Esophagus squamous epithelium (tissue), 5 donors: ENCODE data around the gene CSMD2. TPM values are rescaled to one million over a fixed set of nuclear protein-coding genes. Genes with fewer than 3 reads are reported as not detected.

Experiments
- DNase-seq: peaks from one replicate; lab custom pipeline; 2025; lab: John Stamatoyannopoulos, UW
- H3K27ac ChIP-seq, 4 donors: fragments of 200-600 bp; sonication (generic); one replicate each; pipeline ENCODE4 v1.5.1; 2016 to 2019; ENCODE audit warnings: mild to moderate bottlenecking in 1 of 4
- H3K27me3 ChIP-seq, 4 donors: fragments of 200-600 bp; sonication (generic); 1 replicate in 3 of 4; 2 replicates in 1 of 4; pipeline versions ENCODE4 v1.5.1 to v1.6.0; 2017 to 2021; ENCODE audit warnings: antibody characterized with exemption in 1 of 4
- H3K36me3 ChIP-seq, 3 donors: fragments of 200-600 bp; sonication (generic); one replicate each; pipeline ENCODE4 v1.5.1; 2016 to 2019
- H3K4me1 ChIP-seq, 3 donors: fragments of 200-600 bp; sonication (generic); one replicate each; pipeline ENCODE4 v1.5.1; 2017 to 2019
- H3K4me3 ChIP-seq, 4 donors: fragments of 200-600 bp; sonication (generic); 1 replicate in 3 of 4; 2 replicates in 1 of 4; pipeline ENCODE4 v1.5.1; 2016 to 2019; ENCODE audit warnings: mild to moderate bottlenecking in 2 of 4, moderate library complexity in 1 of 4
- H3K9me3 ChIP-seq, 3 donors: fragments of 200-600 bp; sonication (generic); one replicate each; pipeline ENCODE4 v1.5.1; 2016 to 2019
- POLR2A ChIP-seq, 4 donors: fragments of 450-650 bp; IDR thresholded peaks; one replicate each; pipeline ENCODE4 v1.6.1; 2017; ENCODE audit warnings: antibody characterized with exemption in 4 of 4, mild to moderate bottlenecking in 4 of 4, moderate library complexity in 3 of 4
- WGBS, 2 donors: methylation state at CpG; one replicate each; pipeline ENCODE4 v1.1.5; 2018; 5-methylcytosine and 5-hydroxymethylcytosine counted together
- intact Hi-C: fragments of 100-400 bp; cut with DNase I; formaldehyde crosslinking; loops from one replicate; pipeline ENCODE4 v1.15.0; 2022
- total RNA-seq, 4 donors: library from RNA; depleted of rRNA; stranded (reverse); fragments of >200 nt; gene quantifications; one replicate each; pipeline ENCODE4 v1.1.0, GENCODE V29; 2016
- TF ChIP-seq, protein P1 (sequence below), 6 experiments: fragments of 450-650 bp in 4 of 6; fragments of 200-600 bp in 2 of 6; sonication (generic) in 2 of 6; IDR thresholded peaks; one replicate each; pipeline ENCODE4 v1.5.1; 2016 to 2019; ENCODE audit warnings: antibody characterized with exemption in 6 of 6, mild to moderate bottlenecking in 4 of 6, moderate library complexity in 4 of 6
- donor health status: DM: yes; HTN: yes; CAD: no.

Gene CSMD2
- total RNA-seq, 4 donors from 2014 or later = under 0.01 to 0.13 TPM; not detected in 2

DNA sequence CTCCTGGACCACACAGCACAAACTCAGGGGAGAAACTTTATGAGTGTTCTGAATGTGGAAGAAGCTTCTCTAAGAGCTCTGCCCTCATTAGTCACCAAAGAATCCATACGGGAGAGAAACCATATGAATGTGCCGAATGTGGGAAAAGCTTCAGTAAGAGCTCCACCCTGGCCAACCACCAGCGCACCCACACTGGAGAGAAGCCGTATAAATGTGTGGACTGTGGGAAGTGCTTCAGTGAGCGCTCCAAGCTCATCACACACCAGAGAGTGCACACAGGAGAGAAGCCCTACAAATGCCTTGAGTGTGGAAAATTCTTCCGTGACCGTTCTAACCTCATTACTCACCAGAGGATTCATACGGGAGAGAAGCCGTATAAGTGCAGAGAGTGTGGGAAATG lies 670.1 kb downstream of the CSMD2 start:
- no peak for TF ChIP-seq POLR2A (IDR thresholded peaks at IDR 0.05)
- TF ChIP-seq, protein P1, sequence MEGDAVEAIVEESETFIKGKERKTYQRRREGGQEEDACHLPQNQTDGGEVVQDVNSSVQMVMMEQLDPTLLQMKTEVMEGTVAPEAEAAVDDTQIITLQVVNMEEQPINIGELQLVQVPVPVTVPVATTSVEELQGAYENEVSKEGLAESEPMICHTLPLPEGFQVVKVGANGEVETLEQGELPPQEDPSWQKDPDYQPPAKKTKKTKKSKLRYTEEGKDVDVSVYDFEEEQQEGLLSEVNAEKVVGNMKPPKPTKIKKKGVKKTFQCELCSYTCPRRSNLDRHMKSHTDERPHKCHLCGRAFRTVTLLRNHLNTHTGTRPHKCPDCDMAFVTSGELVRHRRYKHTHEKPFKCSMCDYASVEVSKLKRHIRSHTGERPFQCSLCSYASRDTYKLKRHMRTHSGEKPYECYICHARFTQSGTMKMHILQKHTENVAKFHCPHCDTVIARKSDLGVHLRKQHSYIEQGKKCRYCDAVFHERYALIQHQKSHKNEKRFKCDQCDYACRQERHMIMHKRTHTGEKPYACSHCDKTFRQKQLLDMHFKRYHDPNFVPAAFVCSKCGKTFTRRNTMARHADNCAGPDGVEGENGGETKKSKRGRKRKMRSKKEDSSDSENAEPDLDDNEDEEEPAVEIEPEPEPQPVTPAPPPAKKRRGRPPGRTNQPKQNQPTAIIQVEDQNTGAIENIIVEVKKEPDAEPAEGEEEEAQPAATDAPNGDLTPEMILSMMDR (IDR thresholded peaks at IDR 0.05) = no peak
- WGBS, 2 donors = 94 to 95% methylated on average over 8 of the region's 9 CpGs
- intact Hi-C loops = loop anchor here (10.0 kb wide), 1 partner anchor 110 kb away; no protein-coding TSS in a partner anchor
- H3K4me3 ChIP-seq = no peak overlapping the region
- H3K9me3 ChIP-seq = peaks cover 5 to 62% (median 38%) of the 10 kb centered on the region in 3 donors
- H3K36me3 ChIP-seq = peaks cover 6 to 73% (median 8%) of the 10 kb centered on the region in 3 donors
- no peak for DNase-seq
- no peaks in the 10 kb centered on the region for H3K4me1 ChIP-seq
- no peaks in the 10 kb centered on the region for H3K27me3 ChIP-seq
- H3K27ac ChIP-seq = no peak overlapping the region

DNA sequence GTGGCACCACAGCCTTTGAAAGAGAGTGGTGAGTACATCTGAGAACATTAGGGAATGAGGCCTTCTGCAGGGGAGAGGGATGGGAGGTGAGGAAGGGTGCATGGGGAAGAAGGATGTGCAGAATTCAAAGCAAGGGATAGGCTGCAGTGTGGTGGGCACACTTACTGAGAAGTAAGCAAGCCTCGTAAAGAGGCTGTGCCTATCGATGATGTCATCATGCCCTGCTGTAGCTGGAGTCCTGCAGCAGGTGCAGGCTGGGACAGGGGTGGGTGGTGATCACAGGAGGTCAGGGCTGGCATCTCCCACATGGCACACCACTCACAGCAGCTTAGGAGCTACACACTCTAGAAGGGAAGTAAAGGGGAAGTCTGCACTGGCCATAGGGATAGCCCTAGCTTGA lies 676.4 kb downstream of the CSMD2 start:
- peaks cover 0 to 24% (median 8%) of the 10 kb centered on the region in 3 donors for H3K9me3 ChIP-seq
- peaks cover 11 to 86% (median 18%) of the 10 kb centered on the region in 3 donors for H3K36me3 ChIP-seq
- 87 to 94% methylated on average over 2 of the region's 2 CpGs for WGBS, 2 donors
- H3K4me1 ChIP-seq = no peaks in the 10 kb centered on the region
- no peak overlapping the region for H3K4me3 ChIP-seq
- H3K27ac ChIP-seq = no peak overlapping the region
- TF ChIP-seq POLR2A (IDR thresholded peaks at IDR 0.05) = no peak
- TF ChIP-seq, protein P1 (IDR thresholded peaks at IDR 0.05) = no peak
- intact Hi-C loops = no loop called here
- H3K27me3 ChIP-seq = no peaks in the 10 kb centered on the region
- DNase-seq = no peak

DNA sequence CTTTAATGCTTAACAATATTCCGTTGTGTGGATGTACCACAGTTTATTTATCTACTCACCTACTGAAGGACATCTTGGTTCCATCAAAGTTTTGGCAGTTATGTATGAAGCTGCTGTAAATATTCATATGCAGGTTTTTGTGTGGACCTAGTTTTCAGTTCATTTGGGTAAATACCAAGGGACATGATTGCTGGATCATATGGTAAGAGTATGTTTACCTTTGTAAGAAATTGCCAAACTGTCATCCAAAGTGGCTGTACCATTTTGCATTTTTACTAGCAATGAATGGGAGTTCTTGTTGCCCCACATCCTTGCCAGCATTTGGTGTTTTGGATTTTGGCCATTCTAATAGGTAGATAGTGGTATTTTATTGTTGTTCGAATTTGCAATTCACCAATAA lies 682.6 kb downstream of the CSMD2 start:
- TF ChIP-seq, protein P1 (IDR thresholded peaks at IDR 0.05) = no peak
- no peak for TF ChIP-seq POLR2A (IDR thresholded peaks at IDR 0.05)
- Histone ChIP-seq H3K36me3 (peaks cover 5 to 71% (median 10%) of the 10 kb centered on the region in 3 donors), H3K27ac (no peak overlapping the region), H3K9me3 (peaks cover 0 to 10% (median 0%) of the 10 kb centered on the region in 3 donors), H3K4me1 (no peaks in the 10 kb centered on the region), H3K4me3 (no peak overlapping the region), H3K27me3 (no peaks in the 10 kb centered on the region)
- intact Hi-C loops = no loop called here
- 86 to 96% methylated on average over 2 of the region's 2 CpGs for WGBS, 2 donors
- no peak for DNase-seq

DNA sequence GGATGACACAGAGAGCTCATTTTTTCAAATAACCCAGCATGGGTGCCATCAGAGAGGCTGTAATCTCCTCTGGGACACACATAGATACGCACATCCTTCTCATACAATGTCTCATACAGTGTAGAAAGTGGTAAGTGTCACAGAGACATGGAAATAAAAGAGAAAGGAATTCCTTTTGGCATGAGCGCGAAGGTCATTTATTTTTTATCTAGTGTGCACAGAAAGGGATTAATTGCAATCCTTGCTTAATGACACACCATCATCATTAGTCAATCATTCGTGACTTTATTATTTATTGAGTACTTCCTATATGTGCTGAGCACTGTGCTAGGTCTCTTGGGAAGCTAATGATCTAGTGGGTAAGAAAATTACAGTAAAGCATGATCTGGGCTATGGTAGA lies 687.6 kb downstream of the CSMD2 start:
- Histone ChIP-seq H3K4me1 (peaks cover 0 to 20% (median 4%) of the 10 kb centered on the region in 3 donors), H3K27ac (no peak overlapping the region), H3K27me3 (no peaks in the 10 kb centered on the region), H3K4me3 (no peak overlapping the region), H3K36me3 (peaks cover 5 to 37% (median 6%) of the 10 kb centered on the region in 3 donors), H3K9me3 (no peaks in the 10 kb centered on the region)
- no peak for TF ChIP-seq POLR2A (IDR thresholded peaks at IDR 0.05)
- TF ChIP-seq, protein P1 (IDR thresholded peaks at IDR 0.05) = no peak
- intact Hi-C loops = no loop called here
- 66 to 94% methylated on average over 4 of the region's 4 CpGs for WGBS, 2 donors
- no peak for DNase-seq

DNA sequence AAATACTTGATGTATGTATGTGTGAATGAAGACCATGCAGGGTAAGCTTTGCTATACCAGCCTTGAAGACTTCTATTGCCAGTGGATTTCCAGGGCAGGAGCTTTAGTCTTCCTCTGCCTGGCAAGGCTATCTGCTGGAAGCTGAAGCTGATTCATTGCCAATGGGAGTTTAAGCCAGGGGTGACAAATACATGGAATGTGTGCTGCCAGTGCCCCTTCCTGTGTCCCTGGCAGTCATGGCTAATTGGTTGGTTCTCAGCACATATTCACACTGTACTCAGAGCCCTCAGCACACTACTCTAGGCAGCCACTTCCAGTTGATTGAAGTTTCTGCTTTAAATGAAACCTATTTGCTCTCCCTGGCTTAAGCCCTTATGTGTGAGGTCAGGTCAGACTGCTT lies 691.1 kb downstream of the CSMD2 start:
- H3K4me1 ChIP-seq = peaks cover 0 to 50% (median 9%) of the 10 kb centered on the region in 3 donors
- H3K27ac ChIP-seq = no peak overlapping the region
- H3K36me3 ChIP-seq = peaks cover 0 to 1% (median under 1%) of the 10 kb centered on the region in 3 donors
- no peaks in the 10 kb centered on the region for H3K9me3 ChIP-seq
- intact Hi-C loops = no loop called here
- TF ChIP-seq POLR2A (IDR thresholded peaks at IDR 0.05) = no peak
- no peaks in the 10 kb centered on the region for H3K27me3 ChIP-seq
- H3K4me3 ChIP-seq = no peak overlapping the region
- DNase-seq = no peak
